ENCODE data around the gene COX7A2. TPM values are rescaled to one million over a fixed set of nuclear protein-coding genes. Genes with fewer than 3 reads are reported as not detected.

The COX7A2 gene
- total RNA-seq, 1 experiment from 2014 or later, result 600 TPM

DNA sequence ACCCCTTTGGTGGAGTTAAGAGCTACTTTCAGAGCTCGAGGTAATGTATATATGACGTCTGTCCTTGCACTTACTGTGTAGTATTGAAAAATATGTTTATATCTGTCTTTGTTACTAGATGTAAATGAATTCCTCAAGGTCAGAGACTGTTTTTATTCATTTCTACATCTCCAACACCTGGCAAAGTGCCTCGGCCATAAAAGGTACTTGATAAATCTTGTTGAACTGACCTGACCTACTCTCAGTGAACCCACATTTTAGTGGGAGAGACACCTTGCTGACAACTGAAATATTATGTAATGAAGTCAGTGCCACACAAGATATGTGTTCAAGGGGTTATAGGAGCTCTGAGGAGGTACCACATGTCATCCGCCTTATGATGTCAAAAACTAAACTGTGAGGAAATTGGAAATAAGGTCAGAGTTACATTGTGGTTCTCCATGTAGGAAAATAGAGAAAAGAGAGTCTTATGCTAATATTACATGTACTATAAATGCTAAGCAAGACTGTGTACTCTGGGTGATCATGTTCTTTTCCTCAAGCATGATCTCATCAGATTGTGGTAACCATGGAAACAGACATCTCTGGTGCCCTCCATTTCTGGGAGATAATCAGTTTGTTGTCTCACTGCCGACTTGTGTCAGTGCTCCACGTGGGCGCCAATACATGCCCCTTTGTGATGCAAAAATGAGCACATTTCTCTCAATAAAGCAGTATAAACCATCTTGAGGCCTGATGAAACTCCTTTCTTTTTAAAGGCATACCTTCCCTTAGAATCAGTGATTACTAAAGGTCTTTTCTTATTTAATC is 46.7 kb upstream of the COX7A2 start:
- intact Hi-C loops (cut with micrococcal nuclease), result no loop called here
- Histone ChIP-seq H3K36me3 (ENCODE audit: control insufficient read depth in 1 of 2, insufficient read depth in 2 of 2, low read length in 2 of 2) (no peaks in the 10 kb centered on the region), H3K4me3 (replicated peaks in 1 of 2; ENCODE audit: low read depth in 1 of 2, low read length in 2 of 2) (no peak overlapping the region), H3K4me1 (ENCODE audit: control insufficient read depth in 1 of 2, insufficient read depth in 2 of 2, low read length in 2 of 2) (peaks cover 0 to 6% of the 10 kb centered on the region in 2 experiments; a peak in 2 of 4 replicates), H2AFZ (ENCODE audit: low read depth, low read length, poor library complexity, severe bottlenecking) (no peak overlapping the region), H3K27ac (ENCODE audit: low read depth, low read length) (no peak overlapping the region), H4K20me1 (ENCODE audit: insufficient read depth) (no peaks in the 10 kb centered on the region), H3K9me3 (ENCODE audit: control insufficient read depth in 1 of 2, insufficient read depth in 1 of 2, low read depth in 1 of 2, low read length in 2 of 2) (no peaks in the 10 kb centered on the region), H3K79me2 (ENCODE audit: insufficient read depth, low read length) (peaks cover 5% of the 10 kb centered on the region; the same call in 1 of the 2 replicates), H3K4me2 (ENCODE audit: low read length) (no peak overlapping the region), H3K9ac (ENCODE audit: low read length) (no peak overlapping the region), H3K27me3 (ENCODE audit: insufficient read depth, low read length) (no peaks in the 10 kb centered on the region), H3K9me2 (ENCODE audit: insufficient read depth) (no peaks in the 10 kb centered on the region)
- ChIA-PET RAD21 (ENCODE audit: low non-redundant PET in 1 of 2, low total read pairs in 2 of 2, uncharacterized antibody in 2 of 2, unreplicated experiment in 2 of 2) (no interaction called here), POLR2A (no interaction called here), CTCF (no interaction called here)
- TF ChIP-seq, protein P1, sequence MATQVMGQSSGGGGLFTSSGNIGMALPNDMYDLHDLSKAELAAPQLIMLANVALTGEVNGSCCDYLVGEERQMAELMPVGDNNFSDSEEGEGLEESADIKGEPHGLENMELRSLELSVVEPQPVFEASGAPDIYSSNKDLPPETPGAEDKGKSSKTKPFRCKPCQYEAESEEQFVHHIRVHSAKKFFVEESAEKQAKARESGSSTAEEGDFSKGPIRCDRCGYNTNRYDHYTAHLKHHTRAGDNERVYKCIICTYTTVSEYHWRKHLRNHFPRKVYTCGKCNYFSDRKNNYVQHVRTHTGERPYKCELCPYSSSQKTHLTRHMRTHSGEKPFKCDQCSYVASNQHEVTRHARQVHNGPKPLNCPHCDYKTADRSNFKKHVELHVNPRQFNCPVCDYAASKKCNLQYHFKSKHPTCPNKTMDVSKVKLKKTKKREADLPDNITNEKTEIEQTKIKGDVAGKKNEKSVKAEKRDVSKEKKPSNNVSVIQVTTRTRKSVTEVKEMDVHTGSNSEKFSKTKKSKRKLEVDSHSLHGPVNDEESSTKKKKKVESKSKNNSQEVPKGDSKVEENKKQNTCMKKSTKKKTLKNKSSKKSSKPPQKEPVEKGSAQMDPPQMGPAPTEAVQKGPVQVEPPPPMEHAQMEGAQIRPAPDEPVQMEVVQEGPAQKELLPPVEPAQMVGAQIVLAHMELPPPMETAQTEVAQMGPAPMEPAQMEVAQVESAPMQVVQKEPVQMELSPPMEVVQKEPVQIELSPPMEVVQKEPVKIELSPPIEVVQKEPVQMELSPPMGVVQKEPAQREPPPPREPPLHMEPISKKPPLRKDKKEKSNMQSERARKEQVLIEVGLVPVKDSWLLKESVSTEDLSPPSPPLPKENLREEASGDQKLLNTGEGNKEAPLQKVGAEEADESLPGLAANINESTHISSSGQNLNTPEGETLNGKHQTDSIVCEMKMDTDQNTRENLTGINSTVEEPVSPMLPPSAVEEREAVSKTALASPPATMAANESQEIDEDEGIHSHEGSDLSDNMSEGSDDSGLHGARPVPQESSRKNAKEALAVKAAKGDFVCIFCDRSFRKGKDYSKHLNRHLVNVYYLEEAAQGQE (IDR thresholded peaks at IDR 0.05; ENCODE audit: low read depth), result no peak
- DNase-seq (ENCODE audit: low read depth, low spot score) (no peak), ATAC-seq (no peak)
- BruUV-seq (replicated peaks), result no TSS peak

DNA sequence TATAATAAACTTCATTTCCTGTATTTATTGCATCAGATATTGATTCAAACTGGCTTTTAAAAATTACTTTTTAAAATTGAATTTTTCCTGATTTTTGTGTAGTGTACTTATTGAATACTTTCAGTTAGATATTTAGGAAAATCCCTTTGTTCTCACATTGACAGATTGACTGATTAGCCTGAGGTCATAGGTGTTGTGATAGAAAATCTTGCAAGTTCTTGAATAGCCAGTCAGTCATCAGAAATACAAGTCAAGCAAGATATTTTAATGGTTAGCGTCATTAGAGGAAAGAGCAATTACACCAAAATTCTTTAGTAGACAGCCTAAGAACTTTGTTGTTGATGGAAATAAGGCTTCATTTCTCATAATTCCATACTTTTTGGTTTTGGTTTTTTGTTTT is 44.4 kb upstream of the COX7A2 start:
- H3K4me2 ChIP-seq (ENCODE audit: low read length), result no peak overlapping the region
- H3K9me2 ChIP-seq (ENCODE audit: insufficient read depth), result no peaks in the 10 kb centered on the region
- H3K4me1 ChIP-seq (ENCODE audit: control insufficient read depth in 1 of 2, insufficient read depth in 2 of 2, low read length in 2 of 2), result peaks cover 2 to 14% of the 10 kb centered on the region in 2 experiments; a peak in 3 of 4 replicates
- H3K27me3 ChIP-seq (ENCODE audit: insufficient read depth, low read length), result no peaks in the 10 kb centered on the region
- ChIA-PET CTCF (interaction anchor here (1.0 kb wide), 1 partner anchor 9 kb away, joined by 3 read pairs; no protein-coding TSS in a partner anchor), POLR2A (no interaction called here), RAD21 (ENCODE audit: low non-redundant PET in 1 of 2, low total read pairs in 2 of 2, uncharacterized antibody in 2 of 2, unreplicated experiment in 2 of 2) (no interaction called here)
- no peaks in the 10 kb centered on the region for H4K20me1 ChIP-seq (ENCODE audit: insufficient read depth)
- ATAC-seq (no peak), DNase-seq (ENCODE audit: low read depth, low spot score) (no peak)
- no peak overlapping the region for H3K4me3 ChIP-seq (replicated peaks in 1 of 2; ENCODE audit: low read depth in 1 of 2, low read length in 2 of 2)
- H3K79me2 ChIP-seq (ENCODE audit: insufficient read depth, low read length), result peaks cover 23% of the 10 kb centered on the region
- BruUV-seq (replicated peaks), result no TSS peak
- no peaks in the 10 kb centered on the region for H3K9me3 ChIP-seq (ENCODE audit: control insufficient read depth in 1 of 2, insufficient read depth in 1 of 2, low read depth in 1 of 2, low read length in 2 of 2)
- no peaks in the 10 kb centered on the region for H3K36me3 ChIP-seq (ENCODE audit: control insufficient read depth in 1 of 2, insufficient read depth in 2 of 2, low read length in 2 of 2)
- H3K27ac ChIP-seq (ENCODE audit: low read depth, low read length), result no peak overlapping the region
- intact Hi-C loops (cut with micrococcal nuclease), result no loop called here
- no peak overlapping the region for H2AFZ ChIP-seq (ENCODE audit: low read depth, low read length, poor library complexity, severe bottlenecking)
- H3K9ac ChIP-seq (ENCODE audit: low read length), result no peak overlapping the region
- TF ChIP-seq YY1 (IDR thresholded peaks at IDR 0.05; ENCODE audit: extremely low read depth, insufficient replicate concordance, low read depth, low read length) (no peak), CEBPB (IDR thresholded peaks at IDR 0.05; ENCODE audit: low read depth) (no peak), ZFX (IDR thresholded peaks at IDR 0.05) (no peak), EZH2phosphoT487 (IDR thresholded peaks at IDR 0.05; ENCODE audit: borderline replicate concordance) (no peak), ELF1 (IDR thresholded peaks at IDR 0.05; ENCODE audit: borderline replicate concordance, low read depth) (no peak), EGR1 (IDR thresholded peaks at IDR 0.05; ENCODE audit: low read depth) (no peak), SP1 (IDR thresholded peaks at IDR 0.05; ENCODE audit: low read depth) (no peak)
- TF ChIP-seq, protein P2, sequence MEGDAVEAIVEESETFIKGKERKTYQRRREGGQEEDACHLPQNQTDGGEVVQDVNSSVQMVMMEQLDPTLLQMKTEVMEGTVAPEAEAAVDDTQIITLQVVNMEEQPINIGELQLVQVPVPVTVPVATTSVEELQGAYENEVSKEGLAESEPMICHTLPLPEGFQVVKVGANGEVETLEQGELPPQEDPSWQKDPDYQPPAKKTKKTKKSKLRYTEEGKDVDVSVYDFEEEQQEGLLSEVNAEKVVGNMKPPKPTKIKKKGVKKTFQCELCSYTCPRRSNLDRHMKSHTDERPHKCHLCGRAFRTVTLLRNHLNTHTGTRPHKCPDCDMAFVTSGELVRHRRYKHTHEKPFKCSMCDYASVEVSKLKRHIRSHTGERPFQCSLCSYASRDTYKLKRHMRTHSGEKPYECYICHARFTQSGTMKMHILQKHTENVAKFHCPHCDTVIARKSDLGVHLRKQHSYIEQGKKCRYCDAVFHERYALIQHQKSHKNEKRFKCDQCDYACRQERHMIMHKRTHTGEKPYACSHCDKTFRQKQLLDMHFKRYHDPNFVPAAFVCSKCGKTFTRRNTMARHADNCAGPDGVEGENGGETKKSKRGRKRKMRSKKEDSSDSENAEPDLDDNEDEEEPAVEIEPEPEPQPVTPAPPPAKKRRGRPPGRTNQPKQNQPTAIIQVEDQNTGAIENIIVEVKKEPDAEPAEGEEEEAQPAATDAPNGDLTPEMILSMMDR (IDR thresholded peaks at IDR 0.05 in 2 of 3, conservative IDR thresholded peaks at IDR 0.05 in 1 of 3; ENCODE audit: borderline replicate concordance in 1 of 3, insufficient read depth in 1 of 3, low read depth in 2 of 3, low read length in 2 of 3), result no peak
- TF ChIP-seq, protein P1 (IDR thresholded peaks at IDR 0.05; ENCODE audit: low read depth), result no peak
